H1 (cell line): Measurements from ENCODE around the gene MBD1. TPM values are rescaled to one million over a fixed set of nuclear protein-coding genes. Genes with fewer than 3 reads are reported as not detected.
A peak's percentile ranks its signal among the peaks of the same experiment; 100 is the strongest.

Experiments used
- CTCF ChIA-PET: fragments of 300-600 bp; sonication (Branson Sonifier 250); formaldehyde crosslinking; loops from one replicate; lab custom pipeline; 2021; ENCODE audit not compliant: partially characterized antibody; lab: Charles Lee
- POLR2A ChIA-PET: fragments of 300-600 bp; sonication (Branson Sonifier 250); formaldehyde crosslinking; loops from one replicate; lab custom pipeline; 2021; ENCODE audit warnings: inconsistent platforms; ENCODE audit not compliant: partially characterized antibody; lab: Charles Lee
- DNase-seq, 2 experiments: peaks; one replicate each; pipeline versions ENCODE4 v3.0.0 to v3.0.0-alpha.2; 2010 to 2022; ENCODE audit warnings: low spot score in 2 of 2, low read depth in 1 of 2, mixed read lengths in 1 of 2
- FAIRE-seq: peaks from 2 replicates; lab custom pipeline; 2011; peaks lifted over from hg19 to GRCh38; lab: Jason Lieb, UNC
- H2AFZ ChIP-seq: 2 replicates; pipeline ENCODE4 v1.8.1; 2012; ENCODE audit warnings: low read length, inconsistent platforms
- H2AK5ac ChIP-seq: 2 replicates; pipeline ENCODE4 v1.6.1; 2013; ENCODE audit warnings: low read depth, low read length
- H2BK120ac ChIP-seq: replicated peaks from 2 replicates; pipeline ENCODE3; 2013; ENCODE audit warnings: low read depth, low read length, inconsistent platforms
- H2BK12ac ChIP-seq: 2 replicates; pipeline ENCODE4 v1.6.1; 2013; ENCODE audit warnings: low read depth, low read length
- H2BK15ac ChIP-seq: 2 replicates; pipeline ENCODE4 v1.6.1; 2013; ENCODE audit warnings: low read length
- H2BK20ac ChIP-seq: 2 replicates; pipeline ENCODE4 v1.6.1; 2013; ENCODE audit warnings: low read length
- H2BK5ac ChIP-seq: 2 replicates; pipeline ENCODE4 v1.6.1; 2013; ENCODE audit warnings: low read depth, low read length
- H3K14ac ChIP-seq: 2 replicates; pipeline ENCODE4 v1.6.1; 2013; ENCODE audit warnings: inconsistent platforms; ENCODE audit not compliant: insufficient read length
- H3K18ac ChIP-seq: 2 replicates; pipeline ENCODE4 v1.6.1; 2013; ENCODE audit warnings: low read length; ENCODE audit errors: extremely low read depth
- H3K23ac ChIP-seq: 2 replicates; pipeline ENCODE4 v1.6.1; 2013; ENCODE audit warnings: inconsistent platforms; ENCODE audit not compliant: insufficient read length
- H3K23me2 ChIP-seq: 2 replicates; pipeline ENCODE4 v1.6.1; 2013; ENCODE audit warnings: low read depth, low read length
- H3K27ac ChIP-seq: 2 replicates; pipeline ENCODE4 v1.6.1; 2011; ENCODE audit warnings: low read depth, low read length, inconsistent platforms
- H3K27me3 ChIP-seq, 4 experiments: replicated peaks in 1 of 4; 1 replicate in 1 of 4; 2 replicates in 3 of 4; pipeline versions ENCODE4 v1.6.1 to v1.8.1; 2011 to 2013; ENCODE audit warnings: low read length in 3 of 4, mild to moderate bottlenecking in 3 of 4, inconsistent platforms in 2 of 4, mixed read lengths in 2 of 4, moderate library complexity in 1 of 4; ENCODE audit not compliant: control insufficient read depth in 3 of 4, insufficient read depth in 3 of 4; ENCODE audit errors: extremely low read depth in 1 of 4
- H3K36me3 ChIP-seq, 4 experiments: 2 replicates each; pipeline versions ENCODE4 v1.6.1 to v1.8.1; 2011 to 2013; ENCODE audit warnings: mild to moderate bottlenecking in 4 of 4, low read length in 3 of 4, moderate library complexity in 2 of 4, control low read depth in 1 of 4, inconsistent platforms in 1 of 4; ENCODE audit not compliant: insufficient read depth in 4 of 4, control insufficient read depth in 2 of 4
- H3K4ac ChIP-seq: replicated peaks from 2 replicates; pipeline ENCODE3; 2013; ENCODE audit warnings: low read length, low read depth, mixed read lengths, inconsistent platforms; ENCODE audit not compliant: insufficient read length
- H3K4me1 ChIP-seq, 4 experiments: replicated peaks in 1 of 4; 1 replicate in 1 of 4; 2 replicates in 3 of 4; pipeline versions ENCODE4 v1.6.1 to v1.8.1; 2011 to 2013; ENCODE audit warnings: low read length in 3 of 4, inconsistent platforms in 2 of 4, mixed read lengths in 1 of 4; ENCODE audit not compliant: insufficient read depth in 4 of 4, control insufficient read depth in 3 of 4
- H3K4me2 ChIP-seq, 2 experiments: 2 replicates each; pipeline versions ENCODE4 v1.6.1 to v1.8.1; 2011 to 2013; ENCODE audit warnings: low read depth in 2 of 2, low read length in 2 of 2, control low read depth in 1 of 2, inconsistent platforms in 1 of 2, mild to moderate bottlenecking in 1 of 2; ENCODE audit not compliant: insufficient read depth in 1 of 2
- H3K4me3 ChIP-seq, 4 experiments: fragments of 200-600, 300-600 bp in 1 of 4; sonication (generic), shearing (Covaris generic), sonication (Bioruptor Twin) in 1 of 4; 2 replicates each; pipeline versions ENCODE4 v1.5.1 to v1.8.1; 2011 to 2016; ENCODE audit warnings: low read length in 4 of 4, low read depth in 3 of 4, control low read depth in 2 of 4, inconsistent platforms in 2 of 4, mild to moderate bottlenecking in 2 of 4, mixed read lengths in 1 of 4, moderate library complexity in 1 of 4; ENCODE audit not compliant: insufficient read depth in 2 of 4; ENCODE audit errors: extremely low read depth in 1 of 4
- H3K56ac ChIP-seq: replicated peaks from 2 replicates; pipeline ENCODE3; 2013; ENCODE audit warnings: low read depth, mild to moderate bottlenecking, mixed read lengths, low read length, inconsistent platforms; ENCODE audit not compliant: insufficient read length
- H3K79me1 ChIP-seq: 2 replicates; pipeline ENCODE4 v1.6.1; 2013; ENCODE audit warnings: low read depth, low read length, control low read depth
- H3K79me2 ChIP-seq, 2 experiments: 2 replicates each; pipeline versions ENCODE4 v1.6.1 to v1.8.1; 2012 to 2013; ENCODE audit warnings: low read length in 2 of 2, mild to moderate bottlenecking in 2 of 2, inconsistent platforms in 1 of 2; ENCODE audit not compliant: insufficient read depth in 2 of 2, control insufficient read depth in 1 of 2
- H3K9ac ChIP-seq, 4 experiments: replicated peaks in 1 of 4; 1 replicate in 1 of 4; 2 replicates in 3 of 4; pipeline versions ENCODE4 v1.6.1 to v1.8.1; 2011 to 2013; ENCODE audit warnings: low read depth in 3 of 4, low read length in 3 of 4, control low read depth in 2 of 4, mild to moderate bottlenecking in 2 of 4, moderate library complexity in 2 of 4, inconsistent platforms in 1 of 4; ENCODE audit errors: extremely low read depth in 1 of 4
- H3K9me3 ChIP-seq, 2 experiments: 2 replicates each; pipeline versions ENCODE4 v1.6.1 to v1.8.1; 2012 to 2013; ENCODE audit warnings: mild to moderate bottlenecking in 2 of 2, moderate library complexity in 2 of 2, control low read depth in 1 of 2, inconsistent platforms in 1 of 2, low read depth in 1 of 2, low read length in 1 of 2, mixed read lengths in 1 of 2; ENCODE audit not compliant: insufficient read depth in 2 of 2
- H4K20me1 ChIP-seq, 2 experiments: replicated peaks in 1 of 2; 2 replicates each; pipeline versions ENCODE3 to v1.8.1; 2011 to 2013; ENCODE audit warnings: inconsistent platforms in 2 of 2, low read length in 2 of 2, mild to moderate bottlenecking in 1 of 2; ENCODE audit not compliant: insufficient read depth in 2 of 2, control insufficient read depth in 1 of 2
- H4K5ac ChIP-seq: 2 replicates; pipeline ENCODE4 v1.6.1; 2013; ENCODE audit warnings: low read length, low read depth, mixed read lengths, inconsistent platforms; ENCODE audit not compliant: insufficient read length
- H4K8ac ChIP-seq: 2 replicates; pipeline ENCODE4 v1.8.0; 2013; ENCODE audit warnings: mild to moderate bottlenecking, moderate library complexity, low read length, inconsistent platforms; ENCODE audit not compliant: insufficient read depth; ENCODE audit errors: extremely low read depth
- H4K91ac ChIP-seq: replicated peaks from 2 replicates; pipeline ENCODE3; 2013; ENCODE audit warnings: low read length, mixed read lengths, inconsistent platforms; ENCODE audit not compliant: insufficient read length
- CEBPB ChIP-seq: IDR thresholded peaks from 2 replicates; pipeline ENCODE4 v1.6.1; 2012; ENCODE audit warnings: low read depth, low read length
- CHD1 ChIP-seq: IDR thresholded peaks from 2 replicates; pipeline ENCODE4 v1.6.1; 2012; ENCODE audit warnings: low read depth, low read length, improper control_type of control experiment
- CREB1 ChIP-seq: IDR thresholded peaks from 2 replicates; pipeline ENCODE4 v1.6.1; 2012; ENCODE audit warnings: inconsistent platforms
- CTBP2 ChIP-seq: IDR thresholded peaks from 2 replicates; pipeline ENCODE4 v1.7.0; 2011; ENCODE audit warnings: borderline replicate concordance, mild to moderate bottlenecking, moderate library complexity, mixed read lengths, low read length; ENCODE audit not compliant: insufficient read depth, insufficient read length
- MAFK ChIP-seq: IDR thresholded peaks from 2 replicates; pipeline ENCODE4 v1.6.1; 2012; ENCODE audit warnings: low read depth, mild to moderate bottlenecking, improper control_type of control experiment, low read length
- NRF1 ChIP-seq: IDR thresholded peaks from 2 replicates; pipeline ENCODE4 v1.6.1; 2011; ENCODE audit warnings: mild to moderate bottlenecking, low read depth, low read length, improper control_type of control experiment
- SIX5 ChIP-seq: IDR thresholded peaks from 2 replicates; pipeline ENCODE4 v1.6.1; 2011; ENCODE audit warnings: mild to moderate bottlenecking, low read depth, low read length
- SRF ChIP-seq: IDR thresholded peaks from 2 replicates; pipeline ENCODE4 v1.6.1; 2011; ENCODE audit warnings: mild to moderate bottlenecking, low read depth, low read length, moderate library complexity
- TAF1 ChIP-seq: IDR thresholded peaks from 2 replicates; pipeline ENCODE4 v1.6.1; 2011; ENCODE audit warnings: mild to moderate bottlenecking, low read depth, low read length
- WGBS, 2 experiments: shearing (Covaris generic) in 1 of 2; methylation state at CpG; one replicate each; pipeline versions ENCODE4 v1.1.6 to v1.1.7; 2013 to 2015; ENCODE audit warnings: low lambda C conversion rate in 2 of 2, mixed read lengths in 2 of 2, inconsistent platforms in 1 of 2, low coverage in 1 of 2, missing lambda C conversion rate in 1 of 2; ENCODE audit not compliant: insufficient replicate concordance in 2 of 2, insufficient coverage in 1 of 2, insufficient read length in 1 of 2; ENCODE audit errors: extremely low coverage in 1 of 2, missing lambda C conversion rate in 1 of 2; 5-methylcytosine and 5-hydroxymethylcytosine counted together
- polyA plus RNA-seq, 7 experiments: library from polyadenylated mRNA; depleted of rRNA in 3 of 7; stranded (reverse) in 5 of 7; unstranded in 2 of 7; fragments of >200 nt in 5 of 7; fragments of 200-250 nt in 2 of 7; gene quantifications; 1 replicate in 5 of 7; 2 replicates in 1 of 7; 4 replicates in 1 of 7; pipeline versions ENCODE4 v1.2.1 to v1.2.3, GENCODE V29; 2011 to 2013; ENCODE audit warnings: missing spikeins in 2 of 7, mixed read lengths in 2 of 7
- total RNA-seq: library from RNA; stranded (reverse); fragmentation: NEBNext Ultra II Directional; extraction: Animal tissue kit (Norgen Biotek cat#: 25700); gene quantifications from 2 replicates; pipeline ENCODE4 v1.2.1, GENCODE V29; 2021
- TF ChIP-seq, protein P1 (sequence below): IDR thresholded peaks from 2 replicates; pipeline ENCODE4 v1.6.1; 2012; ENCODE audit warnings: low read length, inconsistent platforms

The MBD1 gene
- total and polyA plus RNA-seq, 2 of the 8 experiments (the other 6 are each of a cell fraction or from before 2014, with no cell fraction given): 32.2 to 41.6 TPM

- Histone ChIP-seq H3K56ac (peak within 1 kb of the TSS; percentile 59), H2BK20ac (no peak within 1 kb of the TSS), H4K8ac (peak within 1 kb of the TSS; percentile 43; the same call in 1 of the 2 replicates), H3K4me3 (peak within 1 kb of the TSS; percentile 78 to 99 (median 95)), H3K23me2 (peaks cover 6% of the 10 kb centered on the region), H2AFZ (peak within 1 kb of the TSS; percentile 100), H2BK120ac (no peak within 1 kb of the TSS), H4K91ac (no peak within 1 kb of the TSS), H3K79me1 (no peaks in the 10 kb centered on the region), H3K9ac (peak within 1 kb of the TSS; percentile 34 to 56 (median 46)), H3K27ac (peak within 1 kb of the TSS; percentile 47; the same call in 1 of the 2 replicates), H4K20me1 (peaks cover 0 to 5% of the 10 kb centered on the region in 2 experiments), H3K9me3 (no peaks in the 10 kb centered on the region), H4K5ac (no peak within 1 kb of the TSS), H2BK5ac (no peak within 1 kb of the TSS), H2AK5ac (no peak within 1 kb of the TSS), H3K4ac (no peak within 1 kb of the TSS), H3K36me3 (peaks cover 3 to 22% (median 20%) of the 10 kb centered on the region in 4 experiments), H3K18ac (no peak within 1 kb of the TSS; the same call in 1 of the 2 replicates), H3K79me2 (peaks cover 0 to 7% of the 10 kb centered on the region in 2 experiments; a peak in 1 of 4 replicates), H3K4me1 (peaks cover 0 to 5% (median 2%) of the 10 kb centered on the region in 4 experiments; a peak in 3 of 7 replicates), H3K4me2 (peak within 1 kb of the TSS; percentile 80 to 91), H3K23ac (no peak within 1 kb of the TSS), H3K27me3 (no peaks in the 10 kb centered on the region), H3K14ac (no peak within 1 kb of the TSS), H2BK15ac (peak within 1 kb of the TSS; percentile 49; the same call in 1 of the 2 replicates), H2BK12ac (no peak within 1 kb of the TSS)
- POLR2A ChIA-PET: no interaction called here
- WGBS, 2 experiments: 2% methylated on average over 70 of the region's 76 CpGs; no CpG with 5 or more reads in 1 of the 2 experiments
- DNase-seq (peak; percentile 93 to 99), FAIRE-seq (peak; percentile 95)
- CTCF ChIA-PET: interaction anchor here (1.0 kb wide), 1 partner anchor 70 kb away, joined by 6 read pairs; no protein-coding TSS in a partner anchor
- TF ChIP-seq CEBPB: no peak
- TF ChIP-seq MAFK: no peak
- peak; percentile 92 for TF ChIP-seq SIX5
- TF ChIP-seq CREB1: peak; percentile 85
- no peak for TF ChIP-seq CHD1
- peak; percentile 25; the same call in 1 of the 2 replicates for TF ChIP-seq TAF1
- TF ChIP-seq, protein P1, sequence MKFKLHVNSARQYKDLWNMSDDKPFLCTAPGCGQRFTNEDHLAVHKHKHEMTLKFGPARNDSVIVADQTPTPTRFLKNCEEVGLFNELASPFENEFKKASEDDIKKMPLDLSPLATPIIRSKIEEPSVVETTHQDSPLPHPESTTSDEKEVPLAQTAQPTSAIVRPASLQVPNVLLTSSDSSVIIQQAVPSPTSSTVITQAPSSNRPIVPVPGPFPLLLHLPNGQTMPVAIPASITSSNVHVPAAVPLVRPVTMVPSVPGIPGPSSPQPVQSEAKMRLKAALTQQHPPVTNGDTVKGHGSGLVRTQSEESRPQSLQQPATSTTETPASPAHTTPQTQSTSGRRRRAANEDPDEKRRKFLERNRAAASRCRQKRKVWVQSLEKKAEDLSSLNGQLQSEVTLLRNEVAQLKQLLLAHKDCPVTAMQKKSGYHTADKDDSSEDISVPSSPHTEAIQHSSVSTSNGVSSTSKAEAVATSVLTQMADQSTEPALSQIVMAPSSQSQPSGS: no peak; the same call in 1 of the 2 replicates
- peak; percentile 35; the same call in 1 of the 2 replicates for TF ChIP-seq NRF1
- no peak for TF ChIP-seq CTBP2
- 0 out of 2 replicates have a peak, but pooled peaks have one; percentile 0 for TF ChIP-seq SRF
Observed at GRCh38 chr18:50287441-50288347, 6.4 kb upstream of the MBD1 start, which contains the start of gene CXXC1. Gene CXXC1 (minus strand): TSS chr18:50287692. CDS start chr18:50287589, 103 bp downstream.
